Body of pancreas (tissue), 4 donors: ENCODE data around the gene CDC42EP3. TPM values are rescaled to one million over a fixed set of nuclear protein-coding genes. Genes with fewer than 3 reads are reported as not detected.

Experiments
- ATAC-seq: fragments of 150-250 bp; one replicate; pipeline ENCODE4 v1.9.1; 2016
- DNase-seq, 4 donors: peaks; one replicate each; pipeline ENCODE4 v3.0.0-alpha.2; 2019
- H3K27ac ChIP-seq, 4 donors: fragments of 200-600 bp; sonication (generic); 1 replicate in 3 of 4; 2 replicates in 1 of 4; pipeline versions ENCODE4 v1.5.1 to v1.6.1; 2016 to 2019; ENCODE audit warnings: mild to moderate bottlenecking in 1 of 4, mixed read lengths in 1 of 4, moderate library complexity in 1 of 4
- H3K27me3 ChIP-seq, 2 donors: fragments of 200-600 bp; sonication (generic); one replicate each; pipeline ENCODE4 v1.6.0; 2016; ENCODE audit warnings: mild to moderate bottlenecking in 1 of 2
- H3K36me3 ChIP-seq, 2 donors: fragments of 200-600 bp; sonication (generic); replicated peaks in 1 of 2; 2 replicates each; pipeline ENCODE4 v1.5.1; 2016; ENCODE audit warnings: low read depth in 2 of 2; ENCODE audit not compliant: insufficient read depth in 1 of 2
- H3K4me1 ChIP-seq: fragments of 200-600 bp; sonication (generic); one replicate; pipeline ENCODE4 v1.6.0; 2016
- H3K4me3 ChIP-seq, 2 donors: fragments of 200-600 bp; sonication (generic); 1 replicate in 1 of 2; 2 replicates in 1 of 2; pipeline ENCODE4 v1.5.1; 2016 to 2019
- H3K9me3 ChIP-seq, 3 donors: fragments of 200-600 bp; sonication (generic); 1 replicate in 2 of 3; 2 replicates in 1 of 3; pipeline ENCODE4 v1.5.1; 2016
- POLR2A ChIP-seq, 3 donors: fragments of 450-650 bp; IDR thresholded peaks; one replicate each; pipeline ENCODE4 v1.6.1; 2016; ENCODE audit warnings: antibody characterized with exemption in 3 of 3, mild to moderate bottlenecking in 2 of 3
- WGBS, 2 donors: methylation state at CpG; one replicate each; pipeline ENCODE4 v1.1.5; 2017; 5-methylcytosine and 5-hydroxymethylcytosine counted together
- intact Hi-C: fragments of 100-400 bp; cut with DNase I; formaldehyde crosslinking; loops from one replicate; pipeline ENCODE4 v1.15.1; 2023
- total RNA-seq, 2 donors: library from RNA; depleted of rRNA; stranded (reverse); fragments of >200 nt; gene quantifications; one replicate each; pipeline ENCODE4 v1.1.0, GENCODE V29; 2016
- TF ChIP-seq, protein P1 (sequence below), 7 experiments: fragments of 450-650 bp in 4 of 7; fragments of 200-600 bp in 3 of 7; sonication (generic) in 3 of 7; IDR thresholded peaks; one replicate each; pipeline ENCODE4 v1.5.1; 2016 to 2019; ENCODE audit warnings: antibody characterized with exemption in 7 of 7

CDC42EP3 gene
- total RNA-seq, 2 donors from 2014 or later = 5.3 to 7.8 TPM

DNA sequence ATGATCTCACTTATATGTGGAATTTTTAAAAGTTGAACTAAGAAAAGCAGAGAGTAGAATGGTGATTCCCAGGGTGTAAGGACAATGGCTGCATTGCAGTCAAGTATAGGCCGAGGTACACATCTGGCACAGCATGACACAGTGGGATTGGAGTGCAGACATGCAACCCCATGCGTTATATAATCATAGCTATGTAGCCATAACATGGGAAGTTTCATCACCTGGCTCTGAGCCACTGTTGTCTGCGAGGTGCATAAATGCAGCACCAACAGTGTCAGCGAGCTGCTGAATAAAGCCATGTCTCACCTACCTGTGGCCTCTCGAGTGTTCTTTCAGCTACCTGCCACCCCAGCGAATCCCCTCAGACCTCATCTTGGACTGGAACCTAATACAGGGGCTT lies 61.7 kb downstream of the CDC42EP3 start:
- Histone ChIP-seq H3K27me3 (no peaks in the 10 kb centered on the region), H3K9me3 (no peaks in the 10 kb centered on the region), H3K36me3 (no peaks in the 10 kb centered on the region), H3K4me3 (no peak overlapping the region), H3K27ac (no peak overlapping the region), H3K4me1 (no peaks in the 10 kb centered on the region)
- WGBS, 2 donors = 84 to 93% methylated on average over 6 of the region's 6 CpGs
- intact Hi-C loops = no loop called here
- TF ChIP-seq POLR2A (IDR thresholded peaks at IDR 0.05) = no peak
- ATAC-seq (no peak), DNase-seq (no peak)

DNA sequence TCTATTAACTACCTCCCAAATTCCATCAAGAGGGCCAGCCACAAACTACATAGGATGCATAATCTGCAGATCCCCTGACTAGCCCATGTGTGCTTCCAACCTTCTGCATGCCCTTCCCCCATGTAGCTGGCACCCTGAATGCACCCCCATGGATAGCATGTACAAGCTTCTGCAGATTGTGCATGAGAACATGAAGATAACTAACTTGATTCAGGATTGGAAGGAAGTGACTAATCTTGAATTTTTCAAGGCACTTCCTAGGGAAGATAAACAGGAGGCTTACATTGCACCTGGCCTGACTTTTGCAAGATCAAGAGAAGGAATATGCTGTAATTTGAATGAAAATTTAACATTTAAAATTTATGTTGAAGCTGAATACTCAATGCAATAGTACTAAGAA lies 66.7 kb downstream of the CDC42EP3 start:
- intact Hi-C loops = no loop called here
- H3K4me3 ChIP-seq = no peak overlapping the region
- no peak for TF ChIP-seq POLR2A (IDR thresholded peaks at IDR 0.05)
- TF ChIP-seq, protein P1, sequence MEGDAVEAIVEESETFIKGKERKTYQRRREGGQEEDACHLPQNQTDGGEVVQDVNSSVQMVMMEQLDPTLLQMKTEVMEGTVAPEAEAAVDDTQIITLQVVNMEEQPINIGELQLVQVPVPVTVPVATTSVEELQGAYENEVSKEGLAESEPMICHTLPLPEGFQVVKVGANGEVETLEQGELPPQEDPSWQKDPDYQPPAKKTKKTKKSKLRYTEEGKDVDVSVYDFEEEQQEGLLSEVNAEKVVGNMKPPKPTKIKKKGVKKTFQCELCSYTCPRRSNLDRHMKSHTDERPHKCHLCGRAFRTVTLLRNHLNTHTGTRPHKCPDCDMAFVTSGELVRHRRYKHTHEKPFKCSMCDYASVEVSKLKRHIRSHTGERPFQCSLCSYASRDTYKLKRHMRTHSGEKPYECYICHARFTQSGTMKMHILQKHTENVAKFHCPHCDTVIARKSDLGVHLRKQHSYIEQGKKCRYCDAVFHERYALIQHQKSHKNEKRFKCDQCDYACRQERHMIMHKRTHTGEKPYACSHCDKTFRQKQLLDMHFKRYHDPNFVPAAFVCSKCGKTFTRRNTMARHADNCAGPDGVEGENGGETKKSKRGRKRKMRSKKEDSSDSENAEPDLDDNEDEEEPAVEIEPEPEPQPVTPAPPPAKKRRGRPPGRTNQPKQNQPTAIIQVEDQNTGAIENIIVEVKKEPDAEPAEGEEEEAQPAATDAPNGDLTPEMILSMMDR (IDR thresholded peaks at IDR 0.05) = no peak
- ATAC-seq (no peak), DNase-seq (no peak)
- H3K27ac ChIP-seq = no peak overlapping the region
- no peaks in the 10 kb centered on the region for H3K36me3 ChIP-seq
- no peaks in the 10 kb centered on the region for H3K9me3 ChIP-seq
- H3K4me1 ChIP-seq = no peaks in the 10 kb centered on the region
- no peaks in the 10 kb centered on the region for H3K27me3 ChIP-seq

DNA sequence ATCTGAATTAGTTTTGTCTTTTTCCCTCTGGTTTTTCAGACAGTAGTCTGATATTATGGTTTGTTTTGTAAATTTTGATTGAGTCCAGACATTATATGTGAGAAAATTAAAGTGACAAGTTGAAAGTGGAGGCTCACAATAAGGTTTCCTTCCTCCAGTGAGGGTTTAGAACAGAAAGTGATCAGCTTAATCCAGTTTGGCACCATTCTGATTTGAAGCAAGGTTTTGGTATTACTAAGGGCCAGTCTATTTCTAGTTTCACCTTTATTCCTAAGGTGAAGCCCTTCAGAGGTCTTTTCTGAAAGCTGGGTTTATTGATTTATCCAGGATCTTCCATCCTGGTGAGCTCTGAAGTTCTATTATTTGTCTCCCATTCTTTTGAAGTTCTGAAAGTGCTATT lies 68.7 kb downstream of the CDC42EP3 start:
- Histone ChIP-seq H3K27me3 (no peaks in the 10 kb centered on the region), H3K27ac (no peak overlapping the region), H3K4me1 (no peaks in the 10 kb centered on the region), H3K36me3 (no peaks in the 10 kb centered on the region), H3K4me3 (no peak overlapping the region), H3K9me3 (no peaks in the 10 kb centered on the region)
- intact Hi-C loops = no loop called here
- ATAC-seq (no peak), DNase-seq (no peak)
- no peak for TF ChIP-seq POLR2A (IDR thresholded peaks at IDR 0.05)
- TF ChIP-seq, protein P1 (IDR thresholded peaks at IDR 0.05) = no peak

DNA sequence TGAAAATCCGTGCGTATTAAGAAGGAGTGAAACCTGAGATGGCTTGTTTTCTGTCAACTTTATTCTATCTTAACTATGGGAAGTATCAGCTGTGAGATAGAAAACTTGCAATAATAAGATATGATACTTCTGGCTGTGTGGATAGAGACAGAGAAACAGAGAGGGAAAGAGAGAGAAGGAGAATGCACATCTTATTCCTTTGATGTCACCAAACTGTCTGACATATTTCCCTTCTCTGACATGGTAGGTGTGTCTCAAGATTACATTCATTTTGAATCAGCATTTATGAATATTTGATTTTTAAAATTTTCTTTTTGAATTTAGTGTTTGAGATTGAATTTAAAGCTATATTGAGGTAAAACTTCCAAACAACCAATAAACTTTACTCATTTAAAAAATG lies 69.4 kb downstream of the CDC42EP3 start:
- TF ChIP-seq, protein P1 (IDR thresholded peaks at IDR 0.05) = no peak
- TF ChIP-seq POLR2A (IDR thresholded peaks at IDR 0.05) = no peak
- H3K4me1 ChIP-seq = no peaks in the 10 kb centered on the region
- DNase-seq = no peak
- WGBS, 2 donors = 25 to 37% methylated on average over 2 of the region's 2 CpGs
- H3K9me3 ChIP-seq = no peaks in the 10 kb centered on the region
- H3K27ac ChIP-seq = no peak overlapping the region
- H3K36me3 ChIP-seq = no peaks in the 10 kb centered on the region
- intact Hi-C loops = no loop called here
- H3K27me3 ChIP-seq = no peaks in the 10 kb centered on the region
- no peak overlapping the region for H3K4me3 ChIP-seq
- ATAC-seq = no peak

DNA sequence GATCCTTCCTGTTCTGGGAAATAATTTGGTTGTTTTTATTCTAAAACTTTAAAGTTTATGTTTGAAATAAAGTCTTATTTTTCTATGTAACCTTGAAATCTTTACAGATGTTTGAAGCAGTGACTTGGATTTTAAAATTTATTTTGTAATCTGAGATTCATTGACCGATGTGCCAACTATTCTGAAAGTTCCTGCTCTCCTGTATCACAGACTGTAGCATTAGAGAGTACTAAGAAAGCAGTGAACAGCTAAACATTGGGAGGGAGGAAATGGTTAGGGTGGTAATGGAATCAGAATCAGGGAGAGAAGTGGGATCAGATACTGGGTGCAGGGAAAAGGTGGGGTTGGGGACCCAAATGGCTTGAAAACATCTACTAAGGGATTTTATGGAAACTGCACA lies 69.9 kb downstream of the CDC42EP3 start:
- DNase-seq = no peak
- WGBS, 2 donors = 53 to 56% methylated on average over 1 of the region's 1 CpG
- H3K4me1 ChIP-seq = no peaks in the 10 kb centered on the region
- H3K36me3 ChIP-seq = no peaks in the 10 kb centered on the region
- TF ChIP-seq POLR2A (IDR thresholded peaks at IDR 0.05) = no peak
- TF ChIP-seq, protein P1 (IDR thresholded peaks at IDR 0.05) = no peak
- ATAC-seq = no peak
- H3K27me3 ChIP-seq = no peaks in the 10 kb centered on the region
- intact Hi-C loops = no loop called here
- no peak overlapping the region for H3K27ac ChIP-seq
- H3K9me3 ChIP-seq = no peaks in the 10 kb centered on the region
- no peak overlapping the region for H3K4me3 ChIP-seq
